OCI-LY1 (cell line): ENCODE results near the gene GUK1.

Source experiments
- H2AFZ ChIP-seq: fragments of 200-600 bp; sonication (generic), shearing (Covaris generic); 2 replicates; pipeline ENCODE4 v1.6.0; 2014; ENCODE audit warnings: antibody characterized with exemption, mild to moderate bottlenecking, low read length
- H3F3A ChIP-seq: fragments of 200-600 bp; sonication (generic), shearing (Covaris generic); 2 replicates; pipeline ENCODE4 v1.6.0; 2014; ENCODE audit warnings: mild to moderate bottlenecking, antibody characterized with exemption, low read length, moderate library complexity; ENCODE audit not compliant: insufficient read depth
- H3K27ac ChIP-seq: fragments of 200-600 bp; sonication (generic); 2 replicates; pipeline ENCODE4 v1.5.1; 2014; ENCODE audit warnings: low read length, mixed run types, mild to moderate bottlenecking, low read depth; ENCODE audit not compliant: poor library complexity, severe bottlenecking
- H3K27me3 ChIP-seq: fragments of 200-600 bp; sonication (generic); 2 replicates; pipeline ENCODE4 v1.6.0; 2014; ENCODE audit warnings: antibody characterized with exemption, mild to moderate bottlenecking, low read length, moderate library complexity; ENCODE audit not compliant: insufficient read depth
- H3K36me3 ChIP-seq: fragments of 200-600 bp; sonication (generic); 2 replicates; pipeline ENCODE4 v1.6.1; 2014; ENCODE audit warnings: mild to moderate bottlenecking, antibody characterized with exemption, low read length, moderate library complexity, mixed read lengths; ENCODE audit not compliant: insufficient read depth
- H3K4me1 ChIP-seq: fragments of 200-600 bp; sonication (generic); 2 replicates; pipeline ENCODE4 v1.5.1; 2014; ENCODE audit warnings: mild to moderate bottlenecking, low read length, moderate library complexity; ENCODE audit not compliant: insufficient read depth, severe bottlenecking
- H3K4me2 ChIP-seq: fragments of 200-600 bp; sonication (generic), shearing (Covaris generic); 2 replicates; pipeline ENCODE4 v1.6.1; 2014; ENCODE audit warnings: low read length
- H3K4me3 ChIP-seq: fragments of 200-600 bp; sonication (generic); 2 replicates; pipeline ENCODE4 v1.5.1; 2014; ENCODE audit warnings: low read length, low read depth, mild to moderate bottlenecking, mixed read lengths; ENCODE audit not compliant: poor library complexity, severe bottlenecking
- H3K79me2 ChIP-seq: fragments of 200-600 bp; shearing (Covaris generic); 2 replicates; pipeline ENCODE4 v1.6.1; 2016; ENCODE audit warnings: mixed run types, low read length, mixed read lengths; ENCODE audit not compliant: insufficient read depth
- H3K9ac ChIP-seq: fragments of 200-600 bp; sonication (generic), shearing (Covaris generic); 2 replicates; pipeline ENCODE4 v1.6.1; 2014; ENCODE audit warnings: mild to moderate bottlenecking, low read length, mixed read lengths
- H3K9me2 ChIP-seq: fragments of 200-600 bp; sonication (generic), shearing (Covaris generic); 2 replicates; pipeline ENCODE4 v1.6.1; 2014; ENCODE audit warnings: low read depth, mild to moderate bottlenecking, low read length, mixed read lengths
- H3K9me3 ChIP-seq: fragments of 200-600 bp; shearing (Covaris generic); 2 replicates; pipeline ENCODE4 v1.6.1; 2014; ENCODE audit warnings: low read length, mixed read lengths
- H4K20me1 ChIP-seq: fragments of 200-600 bp; sonication (generic), shearing (Covaris generic); 2 replicates; pipeline ENCODE4 v1.6.0; 2016; ENCODE audit warnings: mild to moderate bottlenecking, low read length; ENCODE audit not compliant: insufficient read depth
- CTCF ChIP-seq: fragments of 200-600 bp; sonication (generic), shearing (Covaris generic); IDR thresholded peaks from 2 replicates; pipeline ENCODE4 v1.5.1; 2017; ENCODE audit warnings: mild to moderate bottlenecking, antibody characterized with exemption, low read length, moderate library complexity, mixed read lengths
- EZH2 ChIP-seq: fragments of 200-600 bp; sonication (generic), shearing (Covaris generic); IDR thresholded peaks from 2 replicates; pipeline ENCODE4 v1.8.0; 2017; ENCODE audit warnings: borderline replicate concordance, mixed run types, mild to moderate bottlenecking, antibody characterized with exemption, low read length, moderate library complexity, mixed read lengths

GUK1 gene

GRCh38 chr1:228166170-228166936, 26.3 kb downstream of the GUK1 start:
- Histone ChIP-seq H3K27ac (no peak overlapping the region), H3K4me2 (peak overlapping the region; percentile 94), H3K27me3 (peaks cover 6% of the 10 kb centered on the region; the same call in 1 of the 2 replicates), H3K4me1 (peaks cover 20% of the 10 kb centered on the region), H3K36me3 (no peaks in the 10 kb centered on the region), H2AFZ (no peak overlapping the region), H3K9ac (peak overlapping the region; percentile 84), H4K20me1 (no peaks in the 10 kb centered on the region), H3F3A (no peaks in the 10 kb centered on the region), H3K9me2 (no peaks in the 10 kb centered on the region), H3K4me3 (peak overlapping the region; percentile 78), H3K9me3 (no peaks in the 10 kb centered on the region), H3K79me2 (no peaks in the 10 kb centered on the region)
- TF ChIP-seq CTCF (peak; percentile 51), EZH2 (no peak)

GRCh38 chr1:228168563-228169270, 28.6 kb downstream of the GUK1 start:
- Histone ChIP-seq H3K27me3 (no peaks in the 10 kb centered on the region), H3K9me2 (no peaks in the 10 kb centered on the region), H3K4me2 (no peak overlapping the region), H3K9me3 (no peaks in the 10 kb centered on the region), H3K79me2 (no peaks in the 10 kb centered on the region), H4K20me1 (no peaks in the 10 kb centered on the region), H3F3A (no peaks in the 10 kb centered on the region), H3K9ac (no peak overlapping the region), H3K27ac (no peak overlapping the region), H3K4me3 (no peak overlapping the region), H2AFZ (no peak overlapping the region), H3K36me3 (no peaks in the 10 kb centered on the region), H3K4me1 (peaks cover 20% of the 10 kb centered on the region)
- TF ChIP-seq CTCF (no peak), EZH2 (no peak)

- Histone ChIP-seq H4K20me1 (no peaks in the 10 kb centered on the region), H3K79me2 (no peaks in the 10 kb centered on the region), H3K9me2 (no peaks in the 10 kb centered on the region), H3K36me3 (no peaks in the 10 kb centered on the region), H3K4me3 (no peak overlapping the region), H2AFZ (no peak overlapping the region), H3K27me3 (no peaks in the 10 kb centered on the region), H3K4me2 (no peak overlapping the region), H3K9ac (no peak overlapping the region), H3K9me3 (no peaks in the 10 kb centered on the region), H3K4me1 (peaks cover 20% of the 10 kb centered on the region), H3K27ac (no peak overlapping the region), H3F3A (no peaks in the 10 kb centered on the region)
- no peak for TF ChIP-seq EZH2
- no peak for TF ChIP-seq CTCF
Measured at GRCh38 chr1:228169345-228169744, 29.3 kb downstream of the GUK1 start.
